HCT116 (cell line): ENCODE measurements around the gene ZBTB49. TPM values are rescaled to one million over a fixed set of nuclear protein-coding genes. Genes with fewer than 3 reads are reported as not detected.

Source experiments
- ATAC-seq: fragments of 200-7000 bp; cut with Tn5 transposase; 2 replicates; pipeline ENCODE4 v1.9.1; 2020; ENCODE audit warnings: mild to moderate bottlenecking, moderate library complexity
- BruUV-seq: library from RNA; stranded (reverse); fragments of 400-500 nt; replicated peaks from 2 replicates; lab custom pipeline; 2021; lab: Mats Ljungman, UMichigan
- CTCF ChIA-PET: fragments of 300-600 bp; sonication (Branson Sonifier 250); formaldehyde crosslinking; loops from one replicate; lab custom pipeline; 2021; ENCODE audit warnings: antibody characterized with exemption; lab: Charles Lee
- POLR2A ChIA-PET: fragments of 300-600, 350-600 bp; sonication (Branson Sonifier 250); formaldehyde crosslinking; loops from one replicate; lab custom pipeline; 2021; ENCODE audit warnings: antibody characterized with exemption; lab: Charles Lee
- RAD21 ChIA-PET, 2 experiments: fragments of 300-600 bp; sonication (Branson Sonifier 250); formaldehyde crosslinking; loops; one replicate each; lab custom pipeline; 2023; ENCODE audit warnings: low total read pairs in 2 of 2; ENCODE audit not compliant: uncharacterized antibody in 2 of 2, unreplicated experiment in 2 of 2, low non-redundant PET in 1 of 2; lab: Charles Lee
- DNase-seq: peaks from one replicate; pipeline ENCODE4 v3.0.0-alpha.2; 2010; ENCODE audit warnings: low read depth, low spot score
- H2AFZ ChIP-seq: fragments of 200-600 bp; shearing (Covaris generic), sonication (generic); 2 replicates; pipeline ENCODE4 v1.6.1; 2017; ENCODE audit warnings: low read depth, mixed run types, mixed read lengths, antibody characterized with exemption, low read length; ENCODE audit not compliant: poor library complexity, severe bottlenecking
- H3K27ac ChIP-seq: 2 replicates; pipeline ENCODE4 v1.5.1; 2012; ENCODE audit warnings: low read depth, low read length
- H3K27me3 ChIP-seq: fragments of 200-600 bp; sonication (generic); 2 replicates; pipeline ENCODE4 v1.6.1; 2016; ENCODE audit warnings: mixed run types, low read length, mixed read lengths; ENCODE audit not compliant: insufficient read depth
- H3K36me3 ChIP-seq, 2 experiments: fragments of 200-500 bp in 1 of 2; fragments of 200-600 bp in 1 of 2; sonication (Bioruptor generic) in 1 of 2; sonication (generic) in 1 of 2; 2 replicates each; pipeline versions ENCODE4 v1.5.1 to v1.6.1; 2014 to 2016; ENCODE audit warnings: low read length in 2 of 2, inconsistent platforms in 1 of 2, mixed read lengths in 1 of 2, mixed run types in 1 of 2; ENCODE audit not compliant: insufficient read depth in 2 of 2, control insufficient read depth in 1 of 2
- H3K4me1 ChIP-seq, 2 experiments: fragments of 200-600 bp in 1 of 2; sonication (generic) in 1 of 2; 2 replicates each; pipeline versions ENCODE4 v1.5.1 to v1.6.1; 2012 to 2017; ENCODE audit warnings: low read length in 2 of 2, inconsistent platforms in 1 of 2, mild to moderate bottlenecking in 1 of 2, mixed read lengths in 1 of 2, mixed run types in 1 of 2, moderate library complexity in 1 of 2; ENCODE audit not compliant: insufficient read depth in 2 of 2, control insufficient read depth in 1 of 2
- H3K4me2 ChIP-seq: fragments of 200-600 bp; sonication (generic); 2 replicates; pipeline ENCODE4 v1.6.1; 2017; ENCODE audit warnings: mixed run types, low read length, mixed read lengths
- H3K4me3 ChIP-seq, 2 experiments: fragments of 200-600 bp in 1 of 2; sonication (generic) in 1 of 2; replicated peaks in 1 of 2; 2 replicates each; pipeline ENCODE4 v1.5.1; 2011 to 2016; ENCODE audit warnings: low read length in 2 of 2, control low read depth in 1 of 2, low read depth in 1 of 2, mild to moderate bottlenecking in 1 of 2, mixed read lengths in 1 of 2, mixed run types in 1 of 2
- H3K79me2 ChIP-seq: fragments of 200-600 bp; sonication (generic); 2 replicates; pipeline ENCODE4 v1.6.1; 2017; ENCODE audit warnings: mild to moderate bottlenecking, mixed run types, low read length, moderate library complexity, mixed read lengths; ENCODE audit not compliant: insufficient read depth
- H3K9ac ChIP-seq: fragments of 200-600 bp; sonication (generic); 2 replicates; pipeline ENCODE4 v1.6.1; 2016; ENCODE audit warnings: low read length, mixed read lengths
- H3K9me2 ChIP-seq: fragments of 200-600 bp; sonication (generic), shearing (Covaris generic); 2 replicates; pipeline ENCODE4 v1.6.1; 2017; ENCODE audit warnings: mixed run types, mild to moderate bottlenecking, moderate library complexity; ENCODE audit not compliant: insufficient read depth
- H3K9me3 ChIP-seq, 2 experiments: fragments of 200-500 bp in 1 of 2; fragments of 200-600 bp in 1 of 2; sonication (Bioruptor generic) in 1 of 2; sonication (generic) in 1 of 2; 2 replicates each; pipeline ENCODE4 v1.6.1; 2014 to 2017; ENCODE audit warnings: low read length in 2 of 2, mixed read lengths in 2 of 2, inconsistent platforms in 1 of 2, low read depth in 1 of 2, mild to moderate bottlenecking in 1 of 2, mixed run types in 1 of 2, moderate library complexity in 1 of 2; ENCODE audit not compliant: control insufficient read depth in 1 of 2, insufficient read depth in 1 of 2
- H4K20me1 ChIP-seq: fragments of 200-600 bp; sonication (generic), shearing (Covaris generic); 2 replicates; pipeline ENCODE4 v1.6.1; 2017; ENCODE audit warnings: mixed run types, mild to moderate bottlenecking, moderate library complexity; ENCODE audit not compliant: insufficient read depth
- CBX3 ChIP-seq: IDR thresholded peaks from 2 replicates; pipeline ENCODE4 v1.6.1; 2012; ENCODE audit warnings: low read depth
- CEBPB ChIP-seq: IDR thresholded peaks from 2 replicates; pipeline ENCODE4 v1.6.1; 2012; ENCODE audit warnings: low read depth
- EGR1 ChIP-seq: IDR thresholded peaks from 2 replicates; pipeline ENCODE4 v1.6.1; 2012; ENCODE audit warnings: low read depth
- ELF1 ChIP-seq: IDR thresholded peaks from 2 replicates; pipeline ENCODE4 v1.6.1; 2012; ENCODE audit warnings: low read depth, borderline replicate concordance
- EZH2phosphoT487 ChIP-seq: fragments of 200-600 bp; IDR thresholded peaks from 2 replicates; pipeline ENCODE4 v1.6.1; 2018; ENCODE audit warnings: antibody characterized with exemption, borderline replicate concordance
- FOSL1 ChIP-seq: IDR thresholded peaks from 2 replicates; pipeline ENCODE4 v1.6.1; 2012; ENCODE audit warnings: low read depth
- JUND ChIP-seq: IDR thresholded peaks from 2 replicates; pipeline ENCODE4 v1.6.1; 2012
- POLR2A ChIP-seq: IDR thresholded peaks from 2 replicates; pipeline ENCODE4 v1.7.0; 2011; ENCODE audit warnings: borderline replicate concordance; ENCODE audit not compliant: insufficient read depth, insufficient read length; ENCODE audit errors: extremely low read depth
- RAD21 ChIP-seq: IDR thresholded peaks from 2 replicates; pipeline ENCODE4 v1.6.1; 2012; ENCODE audit warnings: low read depth, mild to moderate bottlenecking
- SIN3A ChIP-seq: IDR thresholded peaks from 2 replicates; pipeline ENCODE4 v1.6.1; 2012; ENCODE audit warnings: low read depth
- SP1 ChIP-seq: IDR thresholded peaks from 2 replicates; pipeline ENCODE4 v1.6.1; 2012; ENCODE audit warnings: low read depth
- SRF ChIP-seq: IDR thresholded peaks from 2 replicates; pipeline ENCODE4 v1.6.1; 2012; ENCODE audit warnings: low read depth
- TCF7L2 ChIP-seq: IDR thresholded peaks from 2 replicates; pipeline ENCODE4 v1.7.0; 2011; ENCODE audit warnings: borderline replicate concordance, inconsistent platforms; ENCODE audit not compliant: insufficient read depth, insufficient read length; ENCODE audit errors: extremely low read depth
- YY1 ChIP-seq: IDR thresholded peaks from 2 replicates; pipeline ENCODE4 v1.6.1; 2011; ENCODE audit warnings: low read length, low read depth, moderate library complexity, mild to moderate bottlenecking; ENCODE audit not compliant: insufficient replicate concordance; ENCODE audit errors: extremely low read depth
- ZFX ChIP-seq: fragments of 450-650 bp; IDR thresholded peaks from 2 replicates; pipeline ENCODE4 v1.6.1; 2017
- ZNF274 ChIP-seq: fragments of 200-500 bp; sonication (Bioruptor generic); IDR thresholded peaks from 2 replicates; pipeline ENCODE4 v1.6.1; 2014; ENCODE audit warnings: mild to moderate bottlenecking, low read depth, low read length, inconsistent platforms
- intact Hi-C: fragments of 100-400 bp; cut with micrococcal nuclease; formaldehyde crosslinking; loops from 2 replicates; pipeline ENCODE4 v1.10.0; 2022
- total RNA-seq: library from RNA; stranded (reverse); gene quantifications from one replicate; pipeline ENCODE4 v1.2.1, GENCODE V29; 2021; ENCODE audit not compliant: unreplicated experiment
- TF ChIP-seq, protein P1 (sequence below): IDR thresholded peaks from 2 replicates; pipeline ENCODE4 v1.6.1; 2012
- TF ChIP-seq, protein P2 (sequence below): IDR thresholded peaks from 2 replicates; pipeline ENCODE4 v1.6.1; 2012
- TF ChIP-seq, protein P3 (sequence below), 3 experiments: fragments of 200-600 bp in 1 of 3; sonication (generic) in 1 of 3; IDR thresholded peaks in 2 of 3; conservative IDR thresholded peaks in 1 of 3; 2 replicates each; pipeline ENCODE4 v1.5.1; 2012 to 2017; ENCODE audit warnings: low read depth in 2 of 3, low read length in 2 of 3, antibody characterized with exemption in 1 of 3, borderline replicate concordance in 1 of 3, control low read depth in 1 of 3, mild to moderate bottlenecking in 1 of 3, mixed read lengths in 1 of 3, mixed run types in 1 of 3, moderate library complexity in 1 of 3; ENCODE audit not compliant: insufficient read depth in 1 of 3

ZBTB49 gene
- total RNA-seq, 1 experiment from 2014 or later, result 3.9 TPM

DNA sequence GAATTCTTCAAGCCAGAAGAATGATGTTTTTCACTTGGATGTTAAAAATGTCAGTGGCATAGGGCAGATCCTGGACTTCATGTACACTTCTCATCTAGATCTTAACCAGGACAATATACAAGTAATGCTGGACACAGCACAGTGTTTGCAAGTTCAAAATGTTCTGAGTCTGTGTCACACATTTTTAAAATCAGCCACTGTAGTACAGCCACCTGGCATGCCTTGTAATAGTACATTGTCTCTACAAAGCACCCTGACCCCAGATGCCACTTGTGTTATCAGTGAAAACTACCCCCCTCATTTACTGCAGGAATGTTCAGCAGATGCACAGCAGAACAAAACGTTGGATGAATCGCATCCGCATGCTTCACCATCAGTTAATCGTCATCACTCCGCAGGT is 11.9 kb downstream of the ZBTB49 start:
- TF ChIP-seq CBX3, result no peak
- no peak for TF ChIP-seq ZFX
- no peak for TF ChIP-seq JUND
- no peak for TF ChIP-seq EZH2phosphoT487
- TF ChIP-seq CEBPB, result no peak
- TF ChIP-seq ELF1, result no peak
- no peak for TF ChIP-seq FOSL1
- no peak for TF ChIP-seq EGR1
- no peak for TF ChIP-seq ZNF274
- no peaks in the 10 kb centered on the region for H3K9me2 ChIP-seq
- H3K4me2 ChIP-seq, result no peak overlapping the region
- no TSS peak for BruUV-seq
- no peaks in the 10 kb centered on the region; the same call in 1 of the 2 replicates for H4K20me1 ChIP-seq
- H3K9ac ChIP-seq, result no peak overlapping the region
- H3K27ac ChIP-seq, result no peak overlapping the region
- H3K27me3 ChIP-seq, result no peaks in the 10 kb centered on the region
- no peaks in the 10 kb centered on the region for H3K9me3 ChIP-seq
- H3K36me3 ChIP-seq, result peaks cover 8 to 12% of the 10 kb centered on the region in 2 experiments; a peak in 3 of 4 replicates
- ChIA-PET RAD21 (no interaction called here), POLR2A (no interaction called here), CTCF (no interaction called here)
- no peak for ATAC-seq
- DNase-seq, result no peak
- H3K4me3 ChIP-seq, result no peak overlapping the region
- H2AFZ ChIP-seq, result no peak overlapping the region
- H3K79me2 ChIP-seq, result no peaks in the 10 kb centered on the region
- no peaks in the 10 kb centered on the region for H3K4me1 ChIP-seq
- intact Hi-C loops, result no loop called here

DNA sequence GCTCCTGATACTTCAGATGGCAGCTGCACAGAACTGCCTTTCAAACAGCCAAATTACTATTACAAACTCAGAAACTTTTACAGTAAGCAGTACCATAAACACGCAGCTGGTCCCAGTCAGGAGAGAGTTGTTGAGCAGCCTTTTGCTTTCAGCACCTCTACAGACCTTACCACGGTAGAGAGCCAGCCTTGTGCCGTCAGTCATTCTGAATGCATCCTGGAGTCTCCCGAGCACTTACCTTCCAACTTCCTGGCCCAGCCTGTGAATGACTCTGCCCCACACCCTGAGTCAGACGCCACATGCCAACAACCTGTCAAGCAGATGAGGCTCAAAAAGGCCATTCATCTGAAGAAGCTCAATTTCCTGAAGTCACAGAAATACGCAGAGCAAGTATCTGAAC is 12.4 kb downstream of the ZBTB49 start:
- ChIA-PET RAD21 (no interaction called here), CTCF (interaction anchor here (1.1 kb wide), 1 partner anchor 43 kb away, joined by 3 read pairs; no protein-coding TSS in a partner anchor), POLR2A (no interaction called here)
- H3K4me3 ChIP-seq, result no peak overlapping the region
- no peak for DNase-seq
- ATAC-seq, result no peak
- no peak overlapping the region for H2AFZ ChIP-seq
- no TSS peak for BruUV-seq
- H3K27ac ChIP-seq, result no peak overlapping the region
- no peaks in the 10 kb centered on the region for H3K9me2 ChIP-seq
- no peaks in the 10 kb centered on the region for H3K9me3 ChIP-seq
- peaks cover 8 to 12% of the 10 kb centered on the region in 2 experiments; a peak in 3 of 4 replicates for H3K36me3 ChIP-seq
- no peaks in the 10 kb centered on the region for H3K79me2 ChIP-seq
- intact Hi-C loops, result no loop called here
- no peaks in the 10 kb centered on the region for H3K4me1 ChIP-seq
- H4K20me1 ChIP-seq, result no peaks in the 10 kb centered on the region; the same call in 1 of the 2 replicates
- no peak overlapping the region for H3K9ac ChIP-seq
- H3K4me2 ChIP-seq, result no peak overlapping the region
- H3K27me3 ChIP-seq, result no peaks in the 10 kb centered on the region
- TF ChIP-seq SP1, result no peak
- TF ChIP-seq ZFX, result no peak
- no peak for TF ChIP-seq CBX3
- no peak for TF ChIP-seq POLR2A
- no peak for TF ChIP-seq SIN3A
- no peak for TF ChIP-seq CEBPB
- TF ChIP-seq, protein P1, sequence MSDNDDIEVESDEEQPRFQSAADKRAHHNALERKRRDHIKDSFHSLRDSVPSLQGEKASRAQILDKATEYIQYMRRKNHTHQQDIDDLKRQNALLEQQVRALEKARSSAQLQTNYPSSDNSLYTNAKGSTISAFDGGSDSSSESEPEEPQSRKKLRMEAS, result no peak
- TF ChIP-seq TCF7L2, result no peak
- no peak for TF ChIP-seq ZNF274
- no peak for TF ChIP-seq SRF
- TF ChIP-seq, protein P2, sequence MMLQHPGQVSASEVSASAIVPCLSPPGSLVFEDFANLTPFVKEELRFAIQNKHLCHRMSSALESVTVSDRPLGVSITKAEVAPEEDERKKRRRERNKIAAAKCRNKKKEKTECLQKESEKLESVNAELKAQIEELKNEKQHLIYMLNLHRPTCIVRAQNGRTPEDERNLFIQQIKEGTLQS, result no peak
- no peak for TF ChIP-seq EZH2phosphoT487
- TF ChIP-seq RAD21, result no peak
- TF ChIP-seq, protein P3, sequence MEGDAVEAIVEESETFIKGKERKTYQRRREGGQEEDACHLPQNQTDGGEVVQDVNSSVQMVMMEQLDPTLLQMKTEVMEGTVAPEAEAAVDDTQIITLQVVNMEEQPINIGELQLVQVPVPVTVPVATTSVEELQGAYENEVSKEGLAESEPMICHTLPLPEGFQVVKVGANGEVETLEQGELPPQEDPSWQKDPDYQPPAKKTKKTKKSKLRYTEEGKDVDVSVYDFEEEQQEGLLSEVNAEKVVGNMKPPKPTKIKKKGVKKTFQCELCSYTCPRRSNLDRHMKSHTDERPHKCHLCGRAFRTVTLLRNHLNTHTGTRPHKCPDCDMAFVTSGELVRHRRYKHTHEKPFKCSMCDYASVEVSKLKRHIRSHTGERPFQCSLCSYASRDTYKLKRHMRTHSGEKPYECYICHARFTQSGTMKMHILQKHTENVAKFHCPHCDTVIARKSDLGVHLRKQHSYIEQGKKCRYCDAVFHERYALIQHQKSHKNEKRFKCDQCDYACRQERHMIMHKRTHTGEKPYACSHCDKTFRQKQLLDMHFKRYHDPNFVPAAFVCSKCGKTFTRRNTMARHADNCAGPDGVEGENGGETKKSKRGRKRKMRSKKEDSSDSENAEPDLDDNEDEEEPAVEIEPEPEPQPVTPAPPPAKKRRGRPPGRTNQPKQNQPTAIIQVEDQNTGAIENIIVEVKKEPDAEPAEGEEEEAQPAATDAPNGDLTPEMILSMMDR (IDR thresholded peaks at IDR 0.05 in 2 of 3, conservative IDR thresholded peaks at IDR 0.05 in 1 of 3; ENCODE audit: borderline replicate concordance in 1 of 3, insufficient read depth in 1 of 3, low read depth in 2 of 3, low read length in 2 of 3), result no peak
- TF ChIP-seq YY1, result no peak
